Parathyroid adenoma (tissue), 2 donors: ENCODE measurements around the gene STAB2.

Experiments used
- H2AFZ ChIP-seq: fragments of 300-600 bp; sonication (generic); one replicate; pipeline ENCODE4 v1.7.0; 2017; ENCODE audit warnings: antibody characterized with exemption, mild to moderate bottlenecking
- H3K27ac ChIP-seq: fragments of 300-600 bp; sonication (generic); one replicate; pipeline ENCODE4 v1.7.0; 2017
- H3K27me3 ChIP-seq: fragments of 300-600 bp; sonication (generic); one replicate; pipeline ENCODE4 v1.7.0; 2017; ENCODE audit warnings: low read length; ENCODE audit not compliant: control insufficient read depth, insufficient read depth
- H3K36me3 ChIP-seq: fragments of 300-600 bp; sonication (generic); one replicate; pipeline ENCODE4 v1.7.0; 2017; ENCODE audit warnings: low read length; ENCODE audit not compliant: control insufficient read depth, insufficient read depth
- H3K4me1 ChIP-seq: fragments of 300-600 bp; sonication (generic); one replicate; pipeline ENCODE4 v1.7.0; 2017; ENCODE audit warnings: control low read depth
- H3K4me2 ChIP-seq: fragments of 300-600 bp; sonication (generic); one replicate; pipeline ENCODE4 v1.7.0; 2017; ENCODE audit warnings: low read length
- H3K4me3 ChIP-seq: fragments of 300-600 bp; sonication (generic); one replicate; pipeline ENCODE4 v1.7.0; 2017; ENCODE audit warnings: low read depth, low read length
- H3K79me2 ChIP-seq: fragments of 300-600 bp; sonication (generic); one replicate; pipeline ENCODE4 v1.7.0; 2017; ENCODE audit warnings: control low read depth
- H3K9ac ChIP-seq: fragments of 300-600 bp; sonication (generic); one replicate; pipeline ENCODE4 v1.7.0; 2017; ENCODE audit warnings: mild to moderate bottlenecking
- H3K9me3 ChIP-seq: fragments of 300-600 bp; sonication (generic); one replicate; pipeline ENCODE4 v1.7.0; 2017; ENCODE audit warnings: low read length; ENCODE audit not compliant: control insufficient read depth
- TF ChIP-seq, protein P1 (sequence below): fragments of 300-600 bp; sonication (generic); IDR thresholded peaks from one replicate; pipeline ENCODE4 v1.7.0; 2017; ENCODE audit warnings: antibody characterized with exemption, mild to moderate bottlenecking
- donor health status: primary hyperparathyroidism.

STAB2 gene

DNA sequence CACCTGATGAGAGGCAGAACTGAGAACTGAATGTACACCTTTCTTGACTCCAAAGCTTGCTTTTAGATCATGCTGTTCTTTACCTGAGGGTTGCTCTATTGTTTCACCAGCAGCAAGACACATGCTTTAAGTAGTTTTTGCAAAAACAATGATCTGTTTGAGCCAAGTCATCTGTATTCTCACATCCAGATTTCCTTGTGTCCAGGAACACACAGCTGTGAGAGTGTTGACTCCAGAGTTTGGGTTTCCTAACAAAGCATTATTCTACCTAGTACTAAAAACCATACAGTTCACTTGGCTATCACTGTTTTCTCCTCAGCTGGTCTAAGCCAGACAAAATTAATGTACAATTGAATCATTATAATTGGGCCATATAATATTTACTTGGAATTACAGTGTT lies 120.4 kb downstream of the STAB2 start:
- H3K4me1 ChIP-seq, result no peaks in the 10 kb centered on the region
- H3K27me3 ChIP-seq, result no peaks in the 10 kb centered on the region
- no peak overlapping the region for H3K9ac ChIP-seq
- no peak overlapping the region for H3K4me3 ChIP-seq
- no peaks in the 10 kb centered on the region for H3K79me2 ChIP-seq
- no peaks in the 10 kb centered on the region for H3K9me3 ChIP-seq
- TF ChIP-seq, protein P1, sequence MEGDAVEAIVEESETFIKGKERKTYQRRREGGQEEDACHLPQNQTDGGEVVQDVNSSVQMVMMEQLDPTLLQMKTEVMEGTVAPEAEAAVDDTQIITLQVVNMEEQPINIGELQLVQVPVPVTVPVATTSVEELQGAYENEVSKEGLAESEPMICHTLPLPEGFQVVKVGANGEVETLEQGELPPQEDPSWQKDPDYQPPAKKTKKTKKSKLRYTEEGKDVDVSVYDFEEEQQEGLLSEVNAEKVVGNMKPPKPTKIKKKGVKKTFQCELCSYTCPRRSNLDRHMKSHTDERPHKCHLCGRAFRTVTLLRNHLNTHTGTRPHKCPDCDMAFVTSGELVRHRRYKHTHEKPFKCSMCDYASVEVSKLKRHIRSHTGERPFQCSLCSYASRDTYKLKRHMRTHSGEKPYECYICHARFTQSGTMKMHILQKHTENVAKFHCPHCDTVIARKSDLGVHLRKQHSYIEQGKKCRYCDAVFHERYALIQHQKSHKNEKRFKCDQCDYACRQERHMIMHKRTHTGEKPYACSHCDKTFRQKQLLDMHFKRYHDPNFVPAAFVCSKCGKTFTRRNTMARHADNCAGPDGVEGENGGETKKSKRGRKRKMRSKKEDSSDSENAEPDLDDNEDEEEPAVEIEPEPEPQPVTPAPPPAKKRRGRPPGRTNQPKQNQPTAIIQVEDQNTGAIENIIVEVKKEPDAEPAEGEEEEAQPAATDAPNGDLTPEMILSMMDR, result no peak
- H3K27ac ChIP-seq, result no peak overlapping the region
- H3K36me3 ChIP-seq, result no peaks in the 10 kb centered on the region
- no peak overlapping the region for H3K4me2 ChIP-seq
- H2AFZ ChIP-seq, result no peak overlapping the region

- H3K79me2 ChIP-seq, result no peaks in the 10 kb centered on the region
- TF ChIP-seq, protein P1, result no peak
- no peaks in the 10 kb centered on the region for H3K9me3 ChIP-seq
- no peaks in the 10 kb centered on the region for H3K36me3 ChIP-seq
- no peak overlapping the region for H3K9ac ChIP-seq
- H3K4me3 ChIP-seq, result no peak overlapping the region
- no peak overlapping the region for H3K4me2 ChIP-seq
- H2AFZ ChIP-seq, result no peak overlapping the region
- H3K27ac ChIP-seq, result no peak overlapping the region
- no peaks in the 10 kb centered on the region for H3K4me1 ChIP-seq
- no peaks in the 10 kb centered on the region for H3K27me3 ChIP-seq
Observed at GRCh38 chr12:103710544-103710943, 123.5 kb downstream of the STAB2 start.

DNA sequence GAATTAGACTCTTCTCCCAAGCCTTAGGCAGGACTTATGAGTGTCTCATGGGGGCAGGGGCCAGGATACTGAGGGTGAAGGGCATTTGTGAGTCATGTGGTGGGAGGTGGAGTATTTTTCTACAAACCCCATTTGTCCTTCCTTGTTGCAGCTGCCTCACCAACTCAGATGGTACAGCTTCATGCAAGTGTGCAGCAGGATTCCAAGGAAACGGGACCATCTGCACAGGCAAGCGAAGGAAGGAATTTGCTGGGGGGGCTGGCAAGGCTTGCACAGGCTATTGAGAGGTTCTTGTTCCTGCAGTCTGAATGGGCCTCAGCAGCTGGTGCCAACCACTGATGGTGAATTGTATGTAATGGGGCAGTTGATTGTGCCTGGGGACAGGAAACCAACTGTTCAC lies 125.1 kb downstream of the STAB2 start:
- H3K9ac ChIP-seq, result no peak overlapping the region
- H3K4me3 ChIP-seq, result no peak overlapping the region
- H3K9me3 ChIP-seq, result no peaks in the 10 kb centered on the region
- TF ChIP-seq, protein P1, result no peak
- H3K79me2 ChIP-seq, result no peaks in the 10 kb centered on the region
- no peaks in the 10 kb centered on the region for H3K36me3 ChIP-seq
- H3K27me3 ChIP-seq, result no peaks in the 10 kb centered on the region
- no peak overlapping the region for H3K27ac ChIP-seq
- no peak overlapping the region for H3K4me2 ChIP-seq
- H3K4me1 ChIP-seq, result no peaks in the 10 kb centered on the region
- no peak overlapping the region for H2AFZ ChIP-seq

DNA sequence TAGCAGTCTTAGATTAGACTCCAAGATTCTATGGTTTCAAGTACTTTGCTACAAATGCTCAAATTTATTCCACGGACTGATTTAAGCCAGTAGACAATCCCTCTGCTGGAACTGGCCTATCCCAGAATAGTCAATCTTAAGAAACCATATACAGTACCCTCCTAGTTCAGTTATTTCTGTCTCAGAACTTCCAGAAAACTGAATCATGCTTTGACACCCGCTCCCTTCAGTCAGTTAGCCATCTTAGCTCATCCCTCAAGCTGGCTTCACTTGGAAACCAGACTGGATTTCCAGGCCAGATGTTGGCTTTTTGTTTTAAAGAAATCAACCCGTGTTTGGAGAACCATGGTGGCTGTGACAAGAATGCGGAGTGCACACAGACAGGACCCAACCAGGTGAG lies 128.4 kb downstream of the STAB2 start:
- no peak overlapping the region for H3K4me3 ChIP-seq
- no peaks in the 10 kb centered on the region for H3K9me3 ChIP-seq
- H2AFZ ChIP-seq, result no peak overlapping the region
- no peaks in the 10 kb centered on the region for H3K36me3 ChIP-seq
- H3K79me2 ChIP-seq, result no peaks in the 10 kb centered on the region
- no peak overlapping the region for H3K27ac ChIP-seq
- TF ChIP-seq, protein P1, result no peak
- no peaks in the 10 kb centered on the region for H3K4me1 ChIP-seq
- H3K4me2 ChIP-seq, result no peak overlapping the region
- no peaks in the 10 kb centered on the region for H3K27me3 ChIP-seq
- no peak overlapping the region for H3K9ac ChIP-seq

GRCh38 chr12:103716517-103717196 lies 129.6 kb downstream of the STAB2 start:
- Histone ChIP-seq H3K4me1 (no peaks in the 10 kb centered on the region), H3K27me3 (no peaks in the 10 kb centered on the region), H3K27ac (no peak overlapping the region), H3K4me2 (no peak overlapping the region), H3K9ac (no peak overlapping the region), H2AFZ (no peak overlapping the region), H3K79me2 (no peaks in the 10 kb centered on the region), H3K36me3 (no peaks in the 10 kb centered on the region), H3K4me3 (no peak overlapping the region), H3K9me3 (no peaks in the 10 kb centered on the region)
- TF ChIP-seq, protein P1, result no peak
